GM12873 (cell line): ENCODE data around the gene TMEM47.

ENCODE experiments used
- TF ChIP-seq, protein P1 (sequence below): IDR thresholded peaks from 2 replicates; pipeline ENCODE4 v1.5.1; 2012; ENCODE audit warnings: low read depth, mild to moderate bottlenecking, moderate library complexity, low read length, control low read depth; ENCODE audit not compliant: insufficient read depth; ENCODE audit errors: missing control alignments

The TMEM47 gene

GRCh38 chrX:34656842-34657725 lies at the start of gene TMEM47:
Gene TMEM47 (minus strand): TSS chrX:34657285. CDS start chrX:34657029, 256 bp downstream.
- TF ChIP-seq, protein P1, sequence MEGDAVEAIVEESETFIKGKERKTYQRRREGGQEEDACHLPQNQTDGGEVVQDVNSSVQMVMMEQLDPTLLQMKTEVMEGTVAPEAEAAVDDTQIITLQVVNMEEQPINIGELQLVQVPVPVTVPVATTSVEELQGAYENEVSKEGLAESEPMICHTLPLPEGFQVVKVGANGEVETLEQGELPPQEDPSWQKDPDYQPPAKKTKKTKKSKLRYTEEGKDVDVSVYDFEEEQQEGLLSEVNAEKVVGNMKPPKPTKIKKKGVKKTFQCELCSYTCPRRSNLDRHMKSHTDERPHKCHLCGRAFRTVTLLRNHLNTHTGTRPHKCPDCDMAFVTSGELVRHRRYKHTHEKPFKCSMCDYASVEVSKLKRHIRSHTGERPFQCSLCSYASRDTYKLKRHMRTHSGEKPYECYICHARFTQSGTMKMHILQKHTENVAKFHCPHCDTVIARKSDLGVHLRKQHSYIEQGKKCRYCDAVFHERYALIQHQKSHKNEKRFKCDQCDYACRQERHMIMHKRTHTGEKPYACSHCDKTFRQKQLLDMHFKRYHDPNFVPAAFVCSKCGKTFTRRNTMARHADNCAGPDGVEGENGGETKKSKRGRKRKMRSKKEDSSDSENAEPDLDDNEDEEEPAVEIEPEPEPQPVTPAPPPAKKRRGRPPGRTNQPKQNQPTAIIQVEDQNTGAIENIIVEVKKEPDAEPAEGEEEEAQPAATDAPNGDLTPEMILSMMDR = no peak

DNA sequence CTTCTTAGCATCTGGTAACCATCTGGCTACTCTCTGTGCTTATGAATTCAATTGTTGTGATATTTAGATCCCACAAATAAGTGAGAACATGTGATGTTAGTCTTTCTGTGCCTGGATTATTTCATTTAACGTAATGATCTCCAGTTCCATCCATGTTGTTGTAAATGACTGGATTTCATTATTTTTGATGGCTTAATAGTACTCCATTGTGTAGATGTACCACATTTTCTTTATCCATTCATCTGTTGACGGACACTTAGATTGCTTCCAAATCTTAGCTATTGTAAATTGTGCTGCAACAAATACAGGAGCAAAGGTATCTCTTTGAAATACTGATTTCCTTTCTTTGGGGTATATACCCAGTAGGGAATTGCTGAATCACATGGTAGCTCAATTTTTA lies 30.0 kb upstream of the TMEM47 start:
- TF ChIP-seq, protein P1 = no peak

DNA sequence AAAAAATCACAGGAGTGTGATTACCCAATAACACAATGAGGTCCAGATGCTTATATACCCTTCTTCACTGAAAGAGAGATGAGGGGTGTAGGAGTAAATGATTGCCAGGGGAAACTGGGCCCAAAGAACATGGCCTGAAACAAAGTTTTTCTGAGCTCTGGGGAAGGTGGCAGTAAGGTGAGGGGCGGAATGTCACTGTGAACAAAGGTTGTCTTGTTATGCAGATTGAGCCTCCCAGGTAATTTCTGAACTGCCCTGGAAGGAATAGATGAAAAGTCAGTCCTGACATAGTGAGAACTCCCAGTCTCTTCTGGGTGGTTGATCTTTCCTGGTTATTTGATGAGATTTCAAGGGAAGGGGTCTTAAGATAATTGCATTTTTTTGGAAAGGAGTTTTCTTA lies 2.5 kb upstream of the TMEM47 start:
- TF ChIP-seq, protein P1 = no peak

DNA sequence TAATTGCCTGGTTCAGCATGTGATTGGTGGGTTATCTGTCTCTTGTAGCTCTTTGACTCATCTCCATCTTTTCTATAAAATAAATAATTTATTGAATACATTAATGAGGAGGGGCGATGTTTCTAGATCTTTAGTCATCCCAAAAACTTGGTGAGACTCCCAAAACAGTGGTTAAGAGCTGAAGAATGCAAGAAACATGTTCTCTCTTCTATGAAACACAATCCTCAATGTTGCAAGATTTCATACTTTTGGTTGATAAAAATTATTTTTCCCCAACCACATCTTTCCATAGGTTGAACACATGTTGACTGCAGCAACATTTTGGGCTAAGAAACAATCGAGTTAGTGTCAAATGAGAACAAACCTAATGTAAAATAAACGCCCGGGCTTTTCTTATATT lies 1.2 kb upstream of the TMEM47 start:
- TF ChIP-seq, protein P1 = no peak

- TF ChIP-seq, protein P1 = no peak
Observed at GRCh38 chrX:34657726-34658070, 613 bp upstream of the TMEM47 start.

DNA sequence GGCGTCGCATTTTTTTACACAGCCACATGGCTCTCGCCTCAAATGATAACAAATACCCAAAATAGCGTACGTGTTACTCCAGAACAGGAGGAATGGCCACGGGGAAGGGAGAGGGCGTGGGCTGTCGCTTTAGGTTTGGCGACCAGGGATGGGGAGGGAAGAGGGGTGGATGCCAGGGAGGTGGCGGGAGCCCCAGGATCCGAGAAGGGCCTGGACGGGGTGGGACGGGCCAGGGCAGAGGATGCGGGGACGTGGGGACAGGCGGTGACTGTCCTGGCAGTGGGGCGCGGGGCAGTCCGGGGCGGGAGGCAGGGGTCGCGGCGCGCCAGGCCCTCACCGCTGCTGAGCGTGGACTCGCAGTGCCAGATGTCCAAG lies 631 bp downstream of the TMEM47 start:
- TF ChIP-seq, protein P1 = no peak

DNA sequence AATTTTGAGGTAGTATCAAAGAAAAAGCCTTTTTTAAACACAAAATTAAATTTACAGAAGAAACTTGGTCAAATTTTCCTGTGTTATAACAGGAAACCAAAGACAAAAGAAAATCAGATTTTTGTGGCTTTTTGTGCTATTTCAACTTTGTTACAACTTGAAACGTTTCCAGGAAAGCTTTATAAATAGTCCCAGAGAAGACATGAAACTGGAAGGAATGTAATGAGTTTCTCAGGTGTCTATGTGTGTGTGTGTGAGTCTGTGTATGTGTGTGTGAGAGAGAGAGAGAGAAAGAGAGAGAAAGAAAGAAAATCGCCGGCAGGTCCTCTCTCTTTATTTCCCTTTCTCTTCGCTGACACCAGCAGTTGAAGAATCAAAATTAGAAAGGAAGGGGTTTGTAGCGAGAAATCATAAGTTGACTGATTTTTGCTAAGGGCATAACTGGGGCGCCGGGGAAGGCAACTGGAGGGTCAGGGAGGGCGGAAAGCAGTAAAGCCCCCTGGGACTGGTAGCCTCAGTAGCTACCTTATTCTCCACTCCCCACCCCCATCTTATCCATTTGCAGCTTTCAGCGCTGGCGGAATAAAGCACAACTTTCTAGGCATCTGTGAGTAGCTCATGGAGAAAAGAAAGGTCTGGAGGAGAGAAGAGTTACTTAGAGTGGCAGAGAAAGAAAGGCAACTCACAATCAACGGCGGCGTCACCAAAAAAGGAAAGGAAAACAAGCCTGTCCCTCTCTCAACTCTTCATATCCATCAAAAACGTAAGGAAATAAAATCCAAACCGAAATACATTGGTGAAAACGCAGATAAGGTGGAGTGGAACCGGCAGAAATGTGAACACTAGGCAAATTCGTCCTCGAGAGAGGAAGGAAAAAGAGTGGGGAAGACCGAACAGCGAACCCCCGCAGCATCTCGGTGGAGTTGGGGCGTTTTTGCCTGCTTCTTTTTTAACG lies 1.3 kb downstream of the TMEM47 start:
- TF ChIP-seq, protein P1 = no peak
